NT2/D1 (cell line): ENCODE measurements around the gene SERPINB1.

Source experiments
- DNase-seq: peaks from one replicate; pipeline ENCODE4 v3.0.0-alpha.2; 2011; ENCODE audit warnings: low read depth, low spot score
- H3K27me3 ChIP-seq: 2 replicates; pipeline ENCODE4 v1.6.0; 2011; ENCODE audit warnings: mild to moderate bottlenecking; ENCODE audit not compliant: insufficient read length, insufficient read depth
- H3K36me3 ChIP-seq: 2 replicates; pipeline ENCODE4 v1.6.1; 2011; ENCODE audit warnings: mild to moderate bottlenecking, low read length, mixed read lengths; ENCODE audit not compliant: insufficient read depth, insufficient read length
- H3K4me1 ChIP-seq: 2 replicates; pipeline ENCODE4 v1.5.1; 2011; ENCODE audit not compliant: insufficient read depth, insufficient read length
- H3K4me3 ChIP-seq: 2 replicates; pipeline ENCODE4 v1.5.1; 2011; ENCODE audit warnings: low read depth; ENCODE audit not compliant: insufficient read length
- H3K9ac ChIP-seq: 2 replicates; pipeline ENCODE4 v1.6.0; 2011; ENCODE audit warnings: low read depth; ENCODE audit not compliant: insufficient read length
- H3K9me3 ChIP-seq: 2 replicates; pipeline ENCODE4 v1.5.1; 2011; ENCODE audit warnings: mild to moderate bottlenecking, low read length; ENCODE audit not compliant: insufficient read depth
- SUZ12 ChIP-seq: IDR thresholded peaks from 2 replicates; pipeline ENCODE4 v1.6.1; 2011; ENCODE audit not compliant: insufficient read length, insufficient read depth; ENCODE audit errors: extremely low read depth
- YY1 ChIP-seq: IDR thresholded peaks from 2 replicates; pipeline ENCODE4 v1.6.1; 2011; ENCODE audit not compliant: insufficient read length, insufficient read depth
- ZNF274 ChIP-seq: IDR thresholded peaks from 2 replicates; pipeline ENCODE4 v1.6.1; 2011; ENCODE audit warnings: mild to moderate bottlenecking, low read depth, low read length

The SERPINB1 gene

GRCh38 chr6:2794171-2794730 lies 47.4 kb downstream of the SERPINB1 start:
- TF ChIP-seq SUZ12 (no peak), YY1 (no peak), ZNF274 (no peak)
- Histone ChIP-seq H3K4me1 (peaks cover 2% of the 10 kb centered on the region), H3K27me3 (no peaks in the 10 kb centered on the region), H3K4me3 (no peak overlapping the region), H3K9me3 (no peaks in the 10 kb centered on the region), H3K9ac (no peak overlapping the region), H3K36me3 (no peaks in the 10 kb centered on the region)
- DNase-seq, result no peak

- Histone ChIP-seq H3K9ac (no peak overlapping the region), H3K4me3 (no peak overlapping the region), H3K9me3 (no peaks in the 10 kb centered on the region), H3K36me3 (no peaks in the 10 kb centered on the region), H3K27me3 (no peaks in the 10 kb centered on the region), H3K4me1 (peaks cover 2% of the 10 kb centered on the region)
- TF ChIP-seq ZNF274 (no peak), SUZ12 (no peak), YY1 (no peak)
- DNase-seq, result no peak
Observed at GRCh38 chr6:2793534-2794151, 48.0 kb downstream of the SERPINB1 start.

- Histone ChIP-seq H3K9ac (no peak overlapping the region), H3K9me3 (no peaks in the 10 kb centered on the region), H3K27me3 (no peaks in the 10 kb centered on the region), H3K4me1 (no peaks in the 10 kb centered on the region), H3K4me3 (no peak overlapping the region), H3K36me3 (peaks cover 5% of the 10 kb centered on the region)
- no peak for DNase-seq
- TF ChIP-seq SUZ12, result no peak
- no peak for TF ChIP-seq ZNF274
- TF ChIP-seq YY1, result no peak
Observed at GRCh38 chr6:2792330-2793110, 49.1 kb downstream of the SERPINB1 start.

GRCh38 chr6:2791450-2791974 lies 50.2 kb downstream of the SERPINB1 start:
- Histone ChIP-seq H3K9ac (no peak overlapping the region), H3K27me3 (no peaks in the 10 kb centered on the region), H3K4me1 (no peaks in the 10 kb centered on the region), H3K36me3 (peaks cover 5% of the 10 kb centered on the region), H3K9me3 (no peaks in the 10 kb centered on the region), H3K4me3 (no peak overlapping the region)
- DNase-seq, result no peak
- TF ChIP-seq YY1, result no peak
- TF ChIP-seq ZNF274, result no peak
- TF ChIP-seq SUZ12, result no peak

- no peaks in the 10 kb centered on the region for H3K27me3 ChIP-seq
- no peak overlapping the region for H3K4me3 ChIP-seq
- no peak for TF ChIP-seq YY1
- no peak for TF ChIP-seq SUZ12
- no peak for TF ChIP-seq ZNF274
- DNase-seq, result peak; percentile 40
- H3K4me1 ChIP-seq, result no peaks in the 10 kb centered on the region
- peaks cover 8% of the 10 kb centered on the region for H3K36me3 ChIP-seq
- H3K9ac ChIP-seq, result no peak overlapping the region
- no peaks in the 10 kb centered on the region for H3K9me3 ChIP-seq
Observed at GRCh38 chr6:2790588-2791449, 50.8 kb downstream of the SERPINB1 start.

- Histone ChIP-seq H3K4me1 (no peaks in the 10 kb centered on the region), H3K9me3 (no peaks in the 10 kb centered on the region), H3K27me3 (no peaks in the 10 kb centered on the region), H3K9ac (no peak overlapping the region), H3K36me3 (peaks cover 44% of the 10 kb centered on the region), H3K4me3 (no peak overlapping the region)
- no peak for DNase-seq
- no peak for TF ChIP-seq SUZ12
- no peak for TF ChIP-seq YY1
- no peak for TF ChIP-seq ZNF274
Observed at GRCh38 chr6:2786269-2786668, 55.4 kb downstream of the SERPINB1 start.
